K562 (cell line): Measurements from ENCODE around the gene GPR27. TPM values are rescaled to one million over a fixed set of nuclear protein-coding genes. Genes with fewer than 3 reads are reported as not detected.

Source experiments
- ZNF318 ChIP-seq, 2 experiments: fragments of 450-650 bp; IDR thresholded peaks; 2 replicates each; pipeline ENCODE4 v1.6.1; 2016; ENCODE audit warnings: mild to moderate bottlenecking in 2 of 2, borderline replicate concordance in 1 of 2, low read depth in 1 of 2, moderate library complexity in 1 of 2
- polyA plus RNA-seq, 8 experiments: library from polyadenylated mRNA; depleted of rRNA in 4 of 8; stranded (reverse) in 5 of 8; unstranded in 3 of 8; fragments of >200 nt; fragmentation: Nextera tagmentation in 2 of 8; fragmentation: Illumina TruSeq in 1 of 8; extraction: Ambion mirVana in 2 of 8; extraction: Trizol in 1 of 8; gene quantifications; 2 replicates each; pipeline versions ENCODE4 v1.2.1 to v1.2.3, GENCODE V29; 2011 to 2014; ENCODE audit warnings: inconsistent platforms in 1 of 8, missing spikeins in 1 of 8
- total RNA-seq, 7 experiments: library from RNA; depleted of rRNA in 6 of 7; stranded (reverse); fragments of >200 nt in 6 of 7; fragmentation: Illumina TruSeq in 2 of 7; extraction: Trizol in 2 of 7; gene quantifications; 2 replicates each; pipeline versions ENCODE4 v1.2.1 to v1.2.3, GENCODE V29; 2011 to 2021; ENCODE audit warnings: low replicate concordance in 1 of 7

GPR27 gene
- total and polyA plus RNA-seq, 9 of the 15 experiments (the other 6 are each of a cell fraction or from before 2014, with no cell fraction given): not detected

GRCh38 chr3:71725271-71725991 is 28.2 kb upstream of the GPR27 start, which contains the start of gene EIF4E3 (continued):
- TF ChIP-seq ZNF318 (IDR thresholded peaks at IDR 0.05; ENCODE audit: borderline replicate concordance in 1 of 2, low read depth in 1 of 2): no peak
